ENCODE data around the gene ZFYVE16. TPM values are rescaled to one million over a fixed set of nuclear protein-coding genes. Genes with fewer than 3 reads are reported as not detected.
"Not testable (repeated sequence)": the region's sequence is repeated elsewhere in the genome, so short reads cannot be mapped to it uniquely, and the experiment has no call there.

Gene ZFYVE16
- total RNA-seq, 4 donors from 2014 or later = 13.3 to 119 (median 64.8) TPM

- intact Hi-C loops (cut with DNase I; ENCODE audit: low total_unique reads) = no loop called here
- TF ChIP-seq CTCF (IDR thresholded peaks at IDR 0.05) (no peak), POLR2A (IDR thresholded peaks at IDR 0.05) (no peak)
- no peaks in the 10 kb centered on the region for H3K9me3 ChIP-seq
- no peak overlapping the region for H3K27ac ChIP-seq
- DNase-seq = no peak
- H3K36me3 ChIP-seq = no peaks in the 10 kb centered on the region
- no peaks in the 10 kb centered on the region for H3K27me3 ChIP-seq
- H3K4me1 ChIP-seq = no peaks in the 10 kb centered on the region
- H3K4me3 ChIP-seq = no peak overlapping the region
Measured at GRCh38 chr5:80387063-80387768, 20.6 kb upstream of the ZFYVE16 start.

- intact Hi-C loops (cut with DNase I; ENCODE audit: low total_unique reads) = no loop called here
- H3K4me1 ChIP-seq = no peaks in the 10 kb centered on the region
- H3K27ac ChIP-seq = no peak overlapping the region
- no peak for TF ChIP-seq CTCF (IDR thresholded peaks at IDR 0.05)
- no peak for TF ChIP-seq POLR2A (IDR thresholded peaks at IDR 0.05)
- DNase-seq = no peak
- H3K27me3 ChIP-seq = no peaks in the 10 kb centered on the region
- no peaks in the 10 kb centered on the region for H3K9me3 ChIP-seq
- no peak overlapping the region for H3K4me3 ChIP-seq
- H3K36me3 ChIP-seq = no peaks in the 10 kb centered on the region
Measured at GRCh38 chr5:80389580-80389979, 18.3 kb upstream of the ZFYVE16 start.

- H3K9me3 ChIP-seq; DNase-seq; intact Hi-C loops (cut with DNase I; ENCODE audit: low total_unique reads); H3K27me3 ChIP-seq; H3K36me3 ChIP-seq; H3K4me3 ChIP-seq; H3K27ac ChIP-seq; H3K4me1 ChIP-seq: not testable (repeated sequence)
Measured at GRCh38 chr5:80390413-80390812, 17.5 kb upstream of the ZFYVE16 start.

- H3K27me3 ChIP-seq; H3K4me3 ChIP-seq; H3K9me3 ChIP-seq; DNase-seq; H3K4me1 ChIP-seq; H3K27ac ChIP-seq; intact Hi-C loops (cut with DNase I; ENCODE audit: low total_unique reads); H3K36me3 ChIP-seq: not testable (repeated sequence)
Measured at GRCh38 chr5:80391267-80391666, 16.6 kb upstream of the ZFYVE16 start.

- intact Hi-C loops (cut with DNase I; ENCODE audit: low total_unique reads) = loop anchor here (10.0 kb wide), 1 partner anchor 145 kb away; the partner anchor contains the start of gene SERINC5
- H3K9me3 ChIP-seq = no peaks in the 10 kb centered on the region
- H3K36me3 ChIP-seq = no peaks in the 10 kb centered on the region
- no peaks in the 10 kb centered on the region for H3K27me3 ChIP-seq
- H3K4me3 ChIP-seq = no peak overlapping the region
- no peak for TF ChIP-seq CTCF (IDR thresholded peaks at IDR 0.05)
- no peak for TF ChIP-seq POLR2A (IDR thresholded peaks at IDR 0.05)
- H3K4me1 ChIP-seq = no peaks in the 10 kb centered on the region
- H3K27ac ChIP-seq = no peak overlapping the region
- no peak for DNase-seq
Measured at GRCh38 chr5:80399526-80400239, 8.2 kb upstream of the ZFYVE16 start.

GRCh38 chr5:80400368-80400767 lies 7.5 kb upstream of the ZFYVE16 start:
- not testable (repeated sequence) for H3K27me3 ChIP-seq, H3K4me3 ChIP-seq, H3K9me3 ChIP-seq, H3K4me1 ChIP-seq, DNase-seq, H3K36me3 ChIP-seq, H3K27ac ChIP-seq
- intact Hi-C loops (cut with DNase I; ENCODE audit: low total_unique reads) = loop anchor here (10.0 kb wide), 1 partner anchor 146 kb away; the partner anchor contains the start of gene SERINC5

Data from uterus (tissue), 4 donors.